OCI-LY3 (cell line): ENCODE measurements around the gene MFAP2.

Experiments used
- EZH2phosphoT487 ChIP-seq: fragments of 200-600 bp; shearing (Covaris generic); IDR thresholded peaks from 2 replicates; pipeline ENCODE4 v1.6.1; 2018; ENCODE audit warnings: antibody characterized with exemption, mixed run types, low read depth
- TF ChIP-seq, protein P1 (sequence below): fragments of 200-600, 300-600 bp; sonication (generic); IDR thresholded peaks from 2 replicates; pipeline ENCODE4 v1.5.1; 2014; ENCODE audit warnings: antibody characterized with exemption, low read length, low read depth

DNA sequence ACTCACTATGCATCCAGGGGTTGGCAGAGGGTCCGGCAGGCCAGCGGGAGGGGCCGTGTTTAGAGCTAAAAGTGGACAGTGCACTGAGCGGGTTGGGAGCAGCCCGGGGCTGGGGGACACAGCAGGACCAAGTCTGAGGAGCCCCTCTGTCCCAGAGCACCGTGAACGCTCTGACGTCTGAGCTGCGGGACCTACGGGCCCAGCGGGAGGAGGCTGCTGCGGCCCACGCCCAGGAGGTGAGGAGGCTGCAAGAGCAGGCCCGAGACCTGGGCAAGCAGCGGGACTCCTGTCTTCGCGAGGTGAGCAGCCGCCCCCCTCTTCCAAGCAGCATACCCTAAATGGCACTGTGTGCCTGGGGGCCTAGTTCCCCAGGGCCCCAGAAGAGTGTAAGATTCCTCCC lies 25.8 kb downstream of the MFAP2 start:
- TF ChIP-seq, protein P1, sequence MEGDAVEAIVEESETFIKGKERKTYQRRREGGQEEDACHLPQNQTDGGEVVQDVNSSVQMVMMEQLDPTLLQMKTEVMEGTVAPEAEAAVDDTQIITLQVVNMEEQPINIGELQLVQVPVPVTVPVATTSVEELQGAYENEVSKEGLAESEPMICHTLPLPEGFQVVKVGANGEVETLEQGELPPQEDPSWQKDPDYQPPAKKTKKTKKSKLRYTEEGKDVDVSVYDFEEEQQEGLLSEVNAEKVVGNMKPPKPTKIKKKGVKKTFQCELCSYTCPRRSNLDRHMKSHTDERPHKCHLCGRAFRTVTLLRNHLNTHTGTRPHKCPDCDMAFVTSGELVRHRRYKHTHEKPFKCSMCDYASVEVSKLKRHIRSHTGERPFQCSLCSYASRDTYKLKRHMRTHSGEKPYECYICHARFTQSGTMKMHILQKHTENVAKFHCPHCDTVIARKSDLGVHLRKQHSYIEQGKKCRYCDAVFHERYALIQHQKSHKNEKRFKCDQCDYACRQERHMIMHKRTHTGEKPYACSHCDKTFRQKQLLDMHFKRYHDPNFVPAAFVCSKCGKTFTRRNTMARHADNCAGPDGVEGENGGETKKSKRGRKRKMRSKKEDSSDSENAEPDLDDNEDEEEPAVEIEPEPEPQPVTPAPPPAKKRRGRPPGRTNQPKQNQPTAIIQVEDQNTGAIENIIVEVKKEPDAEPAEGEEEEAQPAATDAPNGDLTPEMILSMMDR = no peak
- no peak for TF ChIP-seq EZH2phosphoT487
